CD4-positive, alpha-beta T cell treated with Interleukin-15 for 4 hours (primary cell): ENCODE measurements around the gene STARD13.
A peak's percentile ranks its signal among the peaks of the same experiment; 100 is the strongest.
"Not testable (repeated sequence)": the region's sequence is repeated elsewhere in the genome, so short reads cannot be mapped to it uniquely, and the experiment has no call there.

Experiments
- DNase-seq: peaks from one replicate; pipeline ENCODE4 v3.0.0-alpha.2; 2020; ENCODE audit warnings: low spot score

The STARD13 gene

DNA sequence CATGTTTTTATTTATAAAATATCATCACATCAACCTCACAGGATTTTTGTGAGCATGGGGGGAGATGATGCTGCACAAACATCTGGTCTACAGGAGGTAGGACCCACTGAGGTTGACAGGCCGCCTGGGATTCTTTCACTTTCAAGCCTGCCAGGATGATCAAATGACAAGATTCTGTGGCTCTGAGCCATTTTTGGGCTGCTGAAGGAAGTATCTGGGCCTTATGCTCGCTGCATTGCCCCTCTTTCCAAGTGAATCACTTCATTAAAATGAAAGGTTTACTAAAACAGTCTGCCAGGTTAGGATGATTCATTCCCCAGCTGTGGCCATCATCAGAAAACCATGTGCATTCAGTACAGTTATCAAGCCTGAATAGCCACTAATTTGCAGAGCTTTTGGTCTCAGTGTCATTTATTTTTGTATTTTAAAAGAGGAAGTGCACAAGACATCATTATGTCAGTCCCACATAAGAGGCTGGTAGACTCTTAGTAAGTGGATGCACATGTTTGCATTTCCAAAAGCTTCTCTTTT, 34.4 kb downstream of the STARD13 start:
- DNase-seq: no peak

DNA sequence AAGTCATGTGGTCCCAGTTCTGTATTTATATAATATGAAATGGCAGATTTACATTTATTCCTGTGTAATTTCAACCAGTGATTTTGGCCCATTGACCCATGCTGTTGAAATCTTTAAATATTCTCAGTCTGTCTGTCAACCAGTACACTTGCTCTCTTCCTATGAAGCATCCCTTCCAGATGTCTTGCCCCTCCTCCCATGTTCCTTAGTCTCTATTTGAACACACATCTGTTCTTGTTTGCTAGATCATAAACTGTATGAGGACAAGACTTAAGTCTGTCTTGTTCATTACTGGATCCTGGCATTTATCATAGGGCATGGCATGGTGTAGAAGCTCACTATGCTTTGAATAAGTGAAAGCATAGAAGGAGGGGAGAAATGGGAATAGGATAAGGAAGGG, 34.9 kb downstream of the STARD13 start:
- DNase-seq: no peak

- no peak for DNase-seq
Observed at GRCh38 chr13:33249894-33250293, 35.7 kb downstream of the STARD13 start.

GRCh38 chr13:33249066-33249465, 36.5 kb downstream of the STARD13 start:
- DNase-seq: no peak

DNA sequence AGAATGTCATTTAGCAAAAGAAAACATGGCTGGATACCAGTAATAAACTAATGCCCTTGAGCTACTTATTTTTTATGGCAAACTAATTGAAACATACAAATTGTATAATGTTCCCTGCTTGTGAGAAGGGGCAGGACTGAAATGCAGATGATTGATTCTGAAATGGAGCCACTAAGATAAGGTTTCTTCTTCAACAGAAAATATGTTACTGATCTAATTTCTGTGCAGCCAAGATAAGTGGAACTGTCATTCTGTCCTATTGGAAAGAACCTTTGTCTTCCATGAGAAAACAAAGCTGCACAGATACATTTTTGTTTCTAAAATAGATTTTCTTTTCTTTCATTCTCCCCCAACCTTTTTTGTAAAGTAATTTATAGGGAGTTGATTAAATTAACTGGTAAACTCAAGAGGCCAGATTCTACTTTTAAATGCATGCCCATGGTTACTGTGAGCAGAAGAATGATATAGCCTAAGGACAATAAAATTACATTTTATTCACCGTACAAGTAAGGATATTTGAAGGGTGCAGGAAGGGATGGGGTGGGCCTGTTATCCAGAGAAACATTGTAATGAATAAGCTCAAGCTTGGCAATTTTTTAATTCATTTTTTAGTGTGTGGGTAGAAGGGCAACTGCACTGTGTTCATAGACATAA, 39.9 kb downstream of the STARD13 start:
- no peak for DNase-seq

- no peak for DNase-seq
Observed at GRCh38 chr13:33244907-33245287, 40.7 kb downstream of the STARD13 start.

DNA sequence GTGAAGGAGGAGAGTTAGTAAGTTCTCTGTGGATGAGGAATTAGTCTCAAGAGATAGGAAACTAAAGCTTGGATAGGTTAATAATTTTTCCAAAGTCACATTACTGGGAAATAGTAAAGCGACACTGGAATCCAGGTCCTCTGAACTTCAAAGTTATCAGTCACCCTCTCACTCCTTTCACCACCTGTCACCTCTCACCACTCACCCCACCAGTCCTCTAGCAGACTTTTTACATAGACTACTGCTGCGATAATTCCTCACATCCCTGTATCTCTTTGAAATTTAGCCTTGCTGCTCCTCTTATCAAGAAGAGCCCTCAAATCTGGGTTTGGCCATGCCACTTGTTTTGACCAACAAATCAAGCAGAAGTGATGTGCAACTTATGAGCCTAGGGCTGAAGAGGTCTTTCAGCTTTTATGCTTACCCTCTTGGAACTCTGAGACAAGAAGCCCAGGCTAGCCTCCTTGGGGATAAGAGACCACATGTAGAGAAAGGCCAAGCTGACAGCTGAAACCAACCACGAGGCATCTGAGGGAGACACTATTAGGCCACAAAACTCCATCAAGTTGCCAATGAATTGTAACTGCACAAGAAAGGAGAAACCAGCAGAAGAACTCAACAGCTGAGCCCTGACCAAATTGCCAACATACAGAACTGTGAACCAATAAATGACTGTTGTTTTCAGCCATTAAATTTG, 41.2 kb downstream of the STARD13 start:
- no peak for DNase-seq

DNA sequence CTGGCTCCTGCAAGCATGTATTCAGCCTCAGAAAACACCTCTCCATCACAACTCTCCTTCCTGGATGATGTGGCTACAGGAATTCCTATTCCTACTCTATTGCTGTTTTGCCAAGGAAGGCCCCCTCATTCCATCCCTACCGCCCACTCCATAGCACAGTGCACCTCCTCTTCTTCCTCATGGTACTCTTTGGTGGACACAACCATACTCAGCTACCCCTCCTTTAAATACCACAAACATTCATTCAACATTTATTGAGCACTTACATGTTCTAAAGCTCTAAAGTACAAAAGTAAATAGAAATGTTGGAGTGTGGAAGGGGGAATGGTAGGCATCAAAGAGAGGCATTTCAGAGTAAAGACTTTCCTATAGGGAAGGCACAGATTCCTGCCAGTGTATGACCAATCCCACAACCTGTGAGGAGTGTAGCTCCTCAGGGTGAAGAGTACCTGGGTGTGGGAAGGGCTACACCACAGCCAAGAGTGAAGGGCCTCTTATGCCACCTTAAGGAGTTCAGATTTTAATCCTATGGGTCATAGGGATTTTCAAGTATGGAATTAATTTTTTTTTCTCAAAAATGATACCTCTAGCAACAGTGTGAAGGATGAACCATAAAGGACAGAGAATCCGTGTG, 42.5 kb downstream of the STARD13 start:
- no peak for DNase-seq

DNA sequence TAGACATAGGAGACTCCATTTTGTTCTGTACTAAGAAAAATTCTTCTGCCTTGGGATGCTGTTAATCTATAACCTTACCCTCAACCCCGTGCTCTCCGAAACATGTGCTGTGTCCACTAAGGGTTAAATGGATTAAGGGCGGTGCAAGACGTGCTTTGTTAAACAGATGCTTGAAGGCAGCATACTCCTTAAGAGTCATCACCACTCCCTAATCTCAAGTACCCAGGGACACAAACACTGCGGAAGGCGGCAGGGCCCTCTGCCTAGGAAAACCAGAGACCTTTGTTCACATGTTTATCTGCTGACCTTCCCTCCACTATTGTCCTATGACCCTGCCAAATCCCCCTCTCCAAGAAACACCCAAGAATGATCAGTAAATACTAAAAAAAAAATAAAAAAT, 43.2 kb downstream of the STARD13 start:
- not testable (repeated sequence) for DNase-seq

DNA sequence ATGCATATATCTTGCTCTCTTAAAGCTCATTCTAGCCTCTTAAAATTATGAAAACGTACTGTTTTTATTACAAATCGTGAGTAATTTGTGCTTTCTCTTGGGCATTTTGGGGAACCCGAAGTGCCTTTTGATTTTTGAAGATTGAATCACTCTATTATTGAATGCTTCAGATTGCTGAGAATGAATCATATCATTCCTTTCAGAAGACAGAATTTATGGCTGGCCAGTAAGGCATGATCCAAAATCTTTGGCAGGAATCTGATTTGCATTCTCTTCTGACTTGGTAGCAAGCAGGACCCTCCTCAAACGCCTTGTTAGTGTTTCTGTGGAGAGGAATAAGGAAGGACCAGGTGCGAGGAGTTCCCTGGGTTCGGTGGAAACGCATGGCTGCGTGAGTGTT, 49.5 kb downstream of the STARD13 start:
- no peak for DNase-seq

DNA sequence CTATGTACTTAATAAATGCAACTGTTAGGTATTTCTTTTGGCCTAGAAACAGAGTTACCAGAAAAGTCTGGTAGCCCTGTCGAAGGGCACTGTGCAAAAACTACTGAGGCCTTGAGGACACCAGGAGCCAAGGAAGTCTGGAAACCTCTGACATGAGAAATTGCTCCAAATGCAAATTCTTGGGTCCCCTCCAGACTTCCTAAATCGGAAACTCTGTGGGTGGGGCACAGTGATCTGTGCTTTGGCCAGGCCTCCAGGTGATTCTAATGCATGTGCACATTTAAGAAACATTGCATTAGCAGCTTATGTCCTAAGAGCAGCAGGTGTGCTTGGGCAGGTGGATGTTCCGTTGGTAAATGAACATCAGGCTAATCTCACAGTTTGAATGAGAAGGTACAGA, 50.0 kb downstream of the STARD13 start:
- DNase-seq: no peak

GRCh38 chr13:33235078-33235477, 50.5 kb downstream of the STARD13 start:
- no peak for DNase-seq

GRCh38 chr13:33233547-33233946, 52.0 kb downstream of the STARD13 start:
- DNase-seq: no peak

GRCh38 chr13:33232883-33233282, 52.7 kb downstream of the STARD13 start:
- DNase-seq: no peak

- no peak for DNase-seq
Observed at GRCh38 chr13:33231339-33231738, 54.2 kb downstream of the STARD13 start.

GRCh38 chr13:33230178-33230881, 55.2 kb downstream of the STARD13 start:
- DNase-seq: no peak

DNA sequence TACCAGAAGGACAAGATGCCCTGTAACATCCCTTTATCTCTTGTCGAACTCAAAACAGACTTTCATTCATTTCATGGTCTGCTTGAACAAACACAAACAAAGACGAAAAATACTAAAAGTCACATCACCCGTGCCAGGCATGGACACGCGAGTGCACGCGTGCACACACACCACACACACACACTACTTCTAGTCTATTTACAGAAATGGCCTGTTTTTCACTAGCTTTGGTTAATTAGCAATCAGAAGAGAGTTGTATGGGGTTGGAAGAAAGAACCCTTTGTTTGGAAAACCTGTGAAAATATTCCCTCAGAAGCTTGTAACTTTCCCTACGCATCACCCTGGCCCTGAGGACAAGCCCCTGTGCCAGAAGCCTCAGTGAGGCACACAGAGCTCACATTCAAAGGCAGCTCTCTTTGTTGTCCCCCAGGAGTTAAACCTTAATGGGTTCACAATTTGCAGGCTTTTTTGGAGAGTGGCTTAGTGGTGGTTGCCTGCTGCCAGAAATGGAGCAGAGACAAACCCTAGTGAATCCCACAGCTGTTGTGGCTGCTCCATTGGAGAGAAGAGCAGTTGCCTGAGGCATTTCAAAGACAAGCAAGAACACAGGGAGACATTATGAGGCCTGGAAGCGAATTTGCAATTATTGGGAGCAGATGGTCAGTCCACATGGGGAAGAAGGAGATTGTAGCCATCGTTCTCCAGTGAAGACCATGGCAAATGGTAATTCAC, 55.9 kb downstream of the STARD13 start:
- no peak for DNase-seq

DNA sequence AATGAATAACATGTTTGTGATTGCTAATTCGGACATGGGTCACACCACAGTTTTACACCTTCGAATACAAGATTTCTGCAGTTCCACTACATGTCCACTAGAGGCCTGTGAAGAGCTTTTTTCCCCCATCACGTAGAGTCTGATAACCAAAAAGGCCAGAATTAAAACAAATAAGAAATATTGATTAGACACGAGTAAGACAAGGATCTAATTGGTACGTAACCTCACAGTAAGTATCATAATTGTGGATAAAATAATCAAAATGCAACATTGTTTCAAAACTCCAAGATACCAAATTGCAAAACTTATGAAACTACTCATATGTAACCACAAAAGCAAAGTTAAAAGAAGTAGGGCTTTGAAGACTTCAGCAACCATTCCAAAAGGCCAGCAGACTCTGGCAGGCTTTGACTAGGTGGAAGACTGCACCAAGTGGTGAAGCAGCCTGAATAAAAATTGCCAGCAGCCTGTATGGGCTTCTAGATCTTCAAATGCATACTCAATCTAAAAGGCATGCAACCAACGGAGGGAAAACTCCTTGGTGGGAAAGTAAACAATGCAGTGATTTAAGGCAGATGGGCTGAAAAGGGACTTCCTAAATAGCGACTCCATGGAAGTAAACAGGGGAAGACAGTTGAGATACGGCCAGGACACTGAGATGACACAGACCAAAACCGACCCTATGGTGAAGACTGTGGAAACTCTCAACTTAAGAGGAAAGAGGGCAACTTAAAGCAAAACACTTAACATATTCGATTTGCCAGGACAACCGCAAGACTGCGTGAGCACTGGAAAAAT, 56.7 kb downstream of the STARD13 start:
- peak; percentile 42 for DNase-seq

GRCh38 chr13:33227927-33228647, 57.5 kb downstream of the STARD13 start:
- no peak for DNase-seq

GRCh38 chr13:33224686-33225085, 60.9 kb downstream of the STARD13 start:
- no peak for DNase-seq
